GM12873 (cell line): Measurements from ENCODE around the gene PIEZO2.

Experiments used
- CTCF ChIP-seq: IDR thresholded peaks from 2 replicates; pipeline ENCODE4 v1.5.1; 2012; ENCODE audit warnings: low read depth, mild to moderate bottlenecking, moderate library complexity, low read length, control low read depth; ENCODE audit not compliant: insufficient read depth; ENCODE audit errors: missing control alignments

PIEZO2 gene

GRCh38 chr18:10875811-10876210 is 273.6 kb downstream of the PIEZO2 start:
- TF ChIP-seq CTCF, result no peak

GRCh38 chr18:10872304-10872703 is 277.1 kb downstream of the PIEZO2 start:
- TF ChIP-seq CTCF, result no peak

GRCh38 chr18:10864722-10865121 is 284.6 kb downstream of the PIEZO2 start:
- TF ChIP-seq CTCF, result no peak

- TF ChIP-seq CTCF, result no peak
Observed at GRCh38 chr18:10863026-10863425, 286.3 kb downstream of the PIEZO2 start.

GRCh38 chr18:10860928-10861327 is 288.4 kb downstream of the PIEZO2 start:
- TF ChIP-seq CTCF, result no peak

DNA sequence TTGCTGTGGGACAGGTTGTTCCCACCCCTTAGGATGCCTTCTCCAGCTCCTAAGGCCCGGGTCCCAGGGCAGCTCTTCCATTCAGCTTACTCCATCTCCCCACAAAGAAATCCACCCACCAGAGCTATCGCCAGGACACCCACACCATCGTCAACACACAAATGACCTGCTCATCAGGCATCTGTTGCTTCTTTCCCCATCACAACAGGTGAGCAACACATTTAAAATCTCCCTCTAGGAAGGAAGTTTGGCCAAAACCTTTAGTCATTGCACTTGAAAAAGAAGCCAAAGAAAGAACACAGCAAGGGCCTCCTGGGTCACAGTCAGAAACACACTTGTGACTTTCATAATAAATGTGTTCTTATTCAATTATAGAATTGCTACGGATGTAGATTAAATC is 289.0 kb downstream of the PIEZO2 start:
- no peak for TF ChIP-seq CTCF

DNA sequence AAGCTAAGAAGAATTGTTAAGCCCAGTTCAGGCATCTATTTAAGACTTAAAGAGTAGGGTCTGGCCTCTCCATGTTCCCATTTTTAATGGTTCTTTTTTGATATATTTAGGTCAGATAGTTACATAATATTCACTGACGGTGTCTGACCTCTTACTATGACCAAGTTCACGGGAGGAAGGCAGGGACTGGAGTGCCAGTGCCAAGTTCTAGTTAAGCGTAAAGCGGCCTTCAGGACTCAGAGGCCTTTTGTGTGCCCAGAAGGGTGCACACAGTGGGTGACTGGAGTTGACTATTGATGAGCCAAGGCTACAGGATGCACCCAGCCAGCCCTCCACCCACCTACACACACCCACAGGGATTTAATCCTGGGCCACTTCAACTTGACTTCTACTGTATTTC is 290.9 kb downstream of the PIEZO2 start:
- no peak for TF ChIP-seq CTCF
